HG03521 (cell line): ENCODE measurements around the gene TRHDE.

Source experiments
- ATAC-seq: cut with Tn5 transposase; IDR thresholded peaks from one replicate; pipeline ENCODE4 v1.9.1; 2021; ENCODE audit warnings: mild to moderate bottlenecking, moderate library complexity; ENCODE audit not compliant: unreplicated experiment

TRHDE gene

GRCh38 chr12:72273851-72274351 is 1.7 kb downstream of the TRHDE start:
- ATAC-seq = no peak

GRCh38 chr12:72274931-72275330 is 2.8 kb downstream of the TRHDE start:
- no peak for ATAC-seq

- ATAC-seq = no peak
Measured at GRCh38 chr12:72275526-72275925, 3.4 kb downstream of the TRHDE start.

- no peak for ATAC-seq
Measured at GRCh38 chr12:72276181-72276805, 4.1 kb downstream of the TRHDE start.

- no peak for ATAC-seq
Measured at GRCh38 chr12:72277415-72277814, 5.2 kb downstream of the TRHDE start.

GRCh38 chr12:72278894-72279293 is 6.7 kb downstream of the TRHDE start:
- ATAC-seq = no peak

- ATAC-seq = no peak
Measured at GRCh38 chr12:72281126-72281525, 9.0 kb downstream of the TRHDE start.

GRCh38 chr12:72282721-72283120 is 10.6 kb downstream of the TRHDE start:
- no peak for ATAC-seq

- ATAC-seq = no peak
Measured at GRCh38 chr12:72285861-72286260, 13.7 kb downstream of the TRHDE start.

GRCh38 chr12:72286526-72286925 is 14.4 kb downstream of the TRHDE start:
- no peak for ATAC-seq

GRCh38 chr12:72288436-72288835 is 16.3 kb downstream of the TRHDE start:
- no peak for ATAC-seq

GRCh38 chr12:72288911-72289310 is 16.7 kb downstream of the TRHDE start:
- ATAC-seq = no peak

- ATAC-seq = no peak
Measured at GRCh38 chr12:72289633-72290032, 17.5 kb downstream of the TRHDE start.

- ATAC-seq = no peak
Measured at GRCh38 chr12:72291175-72291574, 19.0 kb downstream of the TRHDE start.

GRCh38 chr12:72293701-72294100 is 21.5 kb downstream of the TRHDE start:
- no peak for ATAC-seq

GRCh38 chr12:72295101-72295500 is 22.9 kb downstream of the TRHDE start:
- ATAC-seq = no peak

GRCh38 chr12:72295744-72296143 is 23.6 kb downstream of the TRHDE start:
- no peak for ATAC-seq

- ATAC-seq = no peak
Measured at GRCh38 chr12:72296389-72296788, 24.2 kb downstream of the TRHDE start.

- ATAC-seq = no peak
Measured at GRCh38 chr12:72297666-72298065, 25.5 kb downstream of the TRHDE start.

- ATAC-seq = no peak
Measured at GRCh38 chr12:72300728-72301127, 28.6 kb downstream of the TRHDE start.

GRCh38 chr12:72304751-72305150 is 32.6 kb downstream of the TRHDE start:
- ATAC-seq = no peak

GRCh38 chr12:72307229-72307628 is 35.1 kb downstream of the TRHDE start:
- no peak for ATAC-seq

GRCh38 chr12:72311946-72312345 is 39.8 kb downstream of the TRHDE start:
- ATAC-seq = no peak
